HG02798 (cell line): Measurements from ENCODE around the gene DNER.

ENCODE experiments used
- ATAC-seq: cut with Tn5 transposase; IDR thresholded peaks from one replicate; pipeline ENCODE4 v1.9.1; 2021; ENCODE audit warnings: mild to moderate bottlenecking; ENCODE audit not compliant: unreplicated experiment, poor library complexity

Gene DNER

GRCh38 chr2:229675569-229675968 is 38.8 kb downstream of the DNER start:
- no peak for ATAC-seq

- no peak for ATAC-seq
Measured at GRCh38 chr2:229674830-229675530, 39.4 kb downstream of the DNER start.

- ATAC-seq = no peak
Measured at GRCh38 chr2:229673676-229674075, 40.7 kb downstream of the DNER start.

GRCh38 chr2:229672021-229672420 is 42.3 kb downstream of the DNER start:
- ATAC-seq = no peak

- ATAC-seq = no peak
Measured at GRCh38 chr2:229669841-229670240, 44.5 kb downstream of the DNER start.

GRCh38 chr2:229666811-229667210 is 47.5 kb downstream of the DNER start:
- ATAC-seq = no peak

- no peak for ATAC-seq
Measured at GRCh38 chr2:229665158-229665557, 49.2 kb downstream of the DNER start.

GRCh38 chr2:229661478-229661877 is 52.9 kb downstream of the DNER start:
- ATAC-seq = no peak

GRCh38 chr2:229660951-229661350 is 53.4 kb downstream of the DNER start:
- ATAC-seq = no peak

- no peak for ATAC-seq
Measured at GRCh38 chr2:229660391-229660790, 54.0 kb downstream of the DNER start.

- no peak for ATAC-seq
Measured at GRCh38 chr2:229658004-229658403, 56.4 kb downstream of the DNER start.

- ATAC-seq = no peak
Measured at GRCh38 chr2:229654437-229654836, 59.9 kb downstream of the DNER start.

- ATAC-seq = no peak
Measured at GRCh38 chr2:229653531-229653930, 60.8 kb downstream of the DNER start.

- ATAC-seq = no peak
Measured at GRCh38 chr2:229652796-229653195, 61.6 kb downstream of the DNER start.

- ATAC-seq = no peak
Measured at GRCh38 chr2:229650901-229651300, 63.5 kb downstream of the DNER start.

- ATAC-seq = no peak
Measured at GRCh38 chr2:229650059-229650458, 64.3 kb downstream of the DNER start.

- ATAC-seq = no peak
Measured at GRCh38 chr2:229646186-229646723, 68.1 kb downstream of the DNER start.

- ATAC-seq = no peak
Measured at GRCh38 chr2:229642371-229642770, 72.0 kb downstream of the DNER start.

GRCh38 chr2:229641676-229642075 is 72.7 kb downstream of the DNER start:
- ATAC-seq = no peak

- ATAC-seq = no peak
Measured at GRCh38 chr2:229640636-229641035, 73.7 kb downstream of the DNER start.

GRCh38 chr2:229636571-229636970 is 77.8 kb downstream of the DNER start:
- no peak for ATAC-seq

- ATAC-seq = no peak
Measured at GRCh38 chr2:229635371-229635680, 79.0 kb downstream of the DNER start.
